RKO (cell line): ENCODE data around the gene LBR.
"Not testable (repeated sequence)": the region's sequence is repeated elsewhere in the genome, so short reads cannot be mapped to it uniquely, and the experiment has no call there.

Experiments used
- DNase-seq: peaks from one replicate; pipeline ENCODE4 v3.0.0-alpha.2; 2016; ENCODE audit warnings: low spot score

The LBR gene

GRCh38 chr1:225427235-225428067, at the start of gene LBR:
TSS of gene LBR (minus strand) at chr1:225428038. CDS start at chr1:225424075, 3,963 bp downstream.
- DNase-seq = no peak

- DNase-seq = no peak
These were observed 49.6 kb upstream of the LBR start for GRCh38 chr1:225477296-225477911.

- peak; percentile 23 for DNase-seq
These were observed 48.7 kb upstream of the LBR start for GRCh38 chr1:225476538-225476988.

GRCh38 chr1:225476100-225476511, 48.3 kb upstream of the LBR start:
- no peak for DNase-seq

- peak; percentile 64 for DNase-seq
These were observed 47.4 kb upstream of the LBR start for GRCh38 chr1:225474986-225475820.

GRCh38 chr1:225474439-225474985, 46.7 kb upstream of the LBR start:
- DNase-seq = no peak

- DNase-seq = not testable (repeated sequence)
These were observed 46.0 kb upstream of the LBR start for GRCh38 chr1:225473676-225474438.

GRCh38 chr1:225473266-225473665, 45.4 kb upstream of the LBR start:
- not testable (repeated sequence) for DNase-seq

- DNase-seq = no peak
These were observed 43.8 kb upstream of the LBR start for GRCh38 chr1:225471453-225472301.

- DNase-seq = no peak
These were observed 43.2 kb upstream of the LBR start for GRCh38 chr1:225471109-225471452.

GRCh38 chr1:225470211-225471108, 42.6 kb upstream of the LBR start:
- no peak for DNase-seq

GRCh38 chr1:225469051-225469450, 41.2 kb upstream of the LBR start:
- no peak for DNase-seq

GRCh38 chr1:225468270-225469020, 40.6 kb upstream of the LBR start:
- DNase-seq = no peak

- no peak for DNase-seq
These were observed 39.6 kb upstream of the LBR start for GRCh38 chr1:225467193-225468020.

GRCh38 chr1:225466848-225467192, 39.0 kb upstream of the LBR start:
- no peak for DNase-seq

GRCh38 chr1:225465793-225466517, 38.1 kb upstream of the LBR start:
- no peak for DNase-seq
